ENCODE results near the gene SORBS1. TPM values are rescaled to one million over a fixed set of nuclear protein-coding genes. Genes with fewer than 3 reads are reported as not detected.
A peak's percentile ranks its signal among the peaks of the same experiment; 100 is the strongest.

SORBS1 gene
- polyA plus RNA-seq, 6 donors from 2014 or later: 0.13 to 0.94 TPM; not detected in 4

DNA sequence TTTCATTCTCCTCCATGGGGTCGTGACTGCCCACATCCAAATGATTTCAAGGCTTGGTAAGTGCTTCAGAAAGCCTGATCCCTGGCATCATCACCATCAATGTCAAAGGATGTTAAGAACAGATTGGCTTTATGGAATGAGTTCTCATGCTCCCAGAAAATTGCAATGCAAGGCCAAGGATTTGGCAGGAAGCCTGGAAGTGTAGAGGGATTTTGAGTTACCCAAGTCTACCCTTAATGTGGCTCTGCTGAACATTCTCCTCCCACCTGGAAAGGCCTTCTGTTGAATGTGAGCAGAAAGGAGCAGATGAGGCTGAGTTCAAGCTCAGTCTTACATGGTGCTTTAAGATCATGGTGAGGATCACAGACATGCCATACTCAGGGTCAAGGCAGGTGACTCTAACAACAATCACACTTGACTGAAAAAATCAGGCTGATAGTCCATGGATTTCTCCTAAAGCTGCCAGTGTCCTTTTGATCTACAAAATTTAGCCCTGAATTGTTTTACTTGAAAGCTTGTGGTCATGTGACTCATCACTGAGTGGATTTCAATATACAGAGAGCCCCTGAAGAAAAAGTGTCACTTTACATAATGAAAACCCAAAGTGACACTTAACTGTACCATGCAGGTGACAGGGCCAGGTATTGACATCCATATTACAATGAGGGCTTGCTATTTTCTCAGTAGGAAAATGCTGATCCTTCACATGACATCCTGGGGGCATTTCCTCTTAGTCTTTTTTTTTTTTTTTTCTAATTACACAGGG lies 159.3 kb downstream of the SORBS1 start:
- no peak overlapping the region for H3K4me3 Mint-ChIP-seq

GRCh38 chr10:95400787-95401186 lies 160.4 kb downstream of the SORBS1 start:
- H3K27me3 Mint-ChIP-seq: peaks cover 0 to 15% (median 2%) of the 10 kb centered on the region in 3 donors
- DNase-seq (no peak), ATAC-seq (ENCODE audit: low read depth in 2 of 2) (no peak)
- H3K4me1 Mint-ChIP-seq: no peaks in the 10 kb centered on the region
- no peaks in the 10 kb centered on the region for H3K9me3 Mint-ChIP-seq
- no peak overlapping the region for H3K27ac Mint-ChIP-seq
- no peak overlapping the region for H3K4me3 Mint-ChIP-seq
- no peaks in the 10 kb centered on the region for H3K36me3 Mint-ChIP-seq

More for the DNA sequence above, 159.3 kb downstream of the SORBS1 start:
- Mint-ChIP-seq H3K4me1 (no peaks in the 10 kb centered on the region), H3K36me3 (no peaks in the 10 kb centered on the region), H3K27me3 (peaks cover 0 to 18% (median 8%) of the 10 kb centered on the region in 3 donors), H3K27ac (peak overlapping the region in 1 of 6 donors; percentile 3), H3K9me3 (no peaks in the 10 kb centered on the region)
- DNase-seq (no peak), ATAC-seq (ENCODE audit: low read depth in 2 of 2) (no peak)

- Mint-ChIP-seq H3K4me1 (no peaks in the 10 kb centered on the region), H3K4me3 (no peak overlapping the region), H3K36me3 (no peaks in the 10 kb centered on the region), H3K27ac (no peak overlapping the region), H3K27me3 (peaks cover 0 to 14% (median 5%) of the 10 kb centered on the region in 3 donors), H3K9me3 (no peaks in the 10 kb centered on the region)
- ATAC-seq (ENCODE audit: low read depth in 2 of 2): no peak
- no peak for DNase-seq
Observed at GRCh38 chr10:95399183-95399582, 162.0 kb downstream of the SORBS1 start.

GRCh38 chr10:95397747-95398146 lies 163.4 kb downstream of the SORBS1 start:
- no peaks in the 10 kb centered on the region for H3K36me3 Mint-ChIP-seq
- no peak overlapping the region for H3K27ac Mint-ChIP-seq
- peaks cover 0 to 18% (median 5%) of the 10 kb centered on the region in 3 donors for H3K27me3 Mint-ChIP-seq
- ATAC-seq (ENCODE audit: low read depth in 2 of 2) (no peak), DNase-seq (no peak)
- no peaks in the 10 kb centered on the region for H3K4me1 Mint-ChIP-seq
- no peak overlapping the region for H3K4me3 Mint-ChIP-seq
- no peaks in the 10 kb centered on the region for H3K9me3 Mint-ChIP-seq

- Mint-ChIP-seq H3K27ac (peak overlapping the region in 1 of 6 donors; percentile 47), H3K9me3 (no peaks in the 10 kb centered on the region), H3K36me3 (no peaks in the 10 kb centered on the region), H3K27me3 (peaks cover 0 to 18% (median 5%) of the 10 kb centered on the region in 3 donors), H3K4me3 (no peak overlapping the region), H3K4me1 (no peaks in the 10 kb centered on the region)
- ATAC-seq (ENCODE audit: low read depth in 2 of 2) (no peak), DNase-seq (no peak)
Observed at GRCh38 chr10:95395947-95396449, 165.2 kb downstream of the SORBS1 start.

- Mint-ChIP-seq H3K27me3 (peaks cover 0 to 11% (median 5%) of the 10 kb centered on the region in 3 donors), H3K4me3 (no peak overlapping the region), H3K9me3 (no peaks in the 10 kb centered on the region), H3K4me1 (no peaks in the 10 kb centered on the region), H3K27ac (no peak overlapping the region), H3K36me3 (no peaks in the 10 kb centered on the region)
- DNase-seq (no peak), ATAC-seq (ENCODE audit: low read depth in 2 of 2) (no peak)
Observed at GRCh38 chr10:95394161-95394880, 166.8 kb downstream of the SORBS1 start.

DNA sequence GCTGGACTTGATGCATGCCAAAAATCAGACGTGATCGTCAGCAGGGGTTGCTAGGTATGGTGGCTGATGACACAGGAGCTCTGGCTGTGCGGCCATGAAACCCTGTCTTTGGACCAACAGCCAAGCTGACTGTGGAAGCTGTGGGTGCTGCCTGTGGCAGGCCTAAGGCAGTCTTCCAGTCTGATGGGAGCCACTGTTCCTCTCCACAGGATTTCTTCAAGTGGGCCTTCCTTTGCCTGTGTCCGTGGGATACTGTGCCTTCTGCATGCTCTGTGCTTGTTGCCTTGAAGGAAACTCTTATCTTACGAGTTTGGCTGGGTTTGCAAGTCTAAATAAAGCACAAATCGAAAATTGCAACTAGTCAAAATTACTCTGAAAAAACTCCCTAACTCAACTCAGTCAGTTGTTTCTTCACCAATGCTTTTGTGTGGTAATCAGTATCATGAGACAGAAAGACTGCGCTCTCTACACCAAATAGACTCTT lies 168.4 kb downstream of the SORBS1 start:
- Mint-ChIP-seq H3K36me3 (no peaks in the 10 kb centered on the region), H3K4me1 (peaks cover 0 to 6% (median 5%) of the 10 kb centered on the region in 3 donors), H3K4me3 (no peak overlapping the region), H3K27me3 (peaks cover 0 to 11% (median 5%) of the 10 kb centered on the region in 3 donors), H3K27ac (no peak overlapping the region), H3K9me3 (no peaks in the 10 kb centered on the region)
- DNase-seq (no peak), ATAC-seq (ENCODE audit: low read depth in 2 of 2) (no peak)

- DNase-seq (no peak), ATAC-seq (ENCODE audit: low read depth in 2 of 2) (no peak)
- Mint-ChIP-seq H3K4me3 (no peak overlapping the region), H3K27ac (no peak overlapping the region), H3K27me3 (peaks cover 0 to 11% (median 5%) of the 10 kb centered on the region in 3 donors), H3K9me3 (no peaks in the 10 kb centered on the region), H3K36me3 (no peaks in the 10 kb centered on the region), H3K4me1 (peaks cover 0 to 11% (median 10%) of the 10 kb centered on the region in 3 donors)
Observed at GRCh38 chr10:95392217-95392584, 169.0 kb downstream of the SORBS1 start.

- Mint-ChIP-seq H3K36me3 (no peaks in the 10 kb centered on the region), H3K27ac (no peak overlapping the region), H3K4me3 (no peak overlapping the region), H3K27me3 (peaks cover 0 to 11% (median 5%) of the 10 kb centered on the region in 3 donors), H3K9me3 (no peaks in the 10 kb centered on the region), H3K4me1 (peaks cover 0 to 13% (median 10%) of the 10 kb centered on the region in 3 donors)
- ATAC-seq (ENCODE audit: low read depth in 2 of 2) (no peak), DNase-seq (no peak)
Observed at GRCh38 chr10:95391581-95392216, 169.5 kb downstream of the SORBS1 start.

DNA sequence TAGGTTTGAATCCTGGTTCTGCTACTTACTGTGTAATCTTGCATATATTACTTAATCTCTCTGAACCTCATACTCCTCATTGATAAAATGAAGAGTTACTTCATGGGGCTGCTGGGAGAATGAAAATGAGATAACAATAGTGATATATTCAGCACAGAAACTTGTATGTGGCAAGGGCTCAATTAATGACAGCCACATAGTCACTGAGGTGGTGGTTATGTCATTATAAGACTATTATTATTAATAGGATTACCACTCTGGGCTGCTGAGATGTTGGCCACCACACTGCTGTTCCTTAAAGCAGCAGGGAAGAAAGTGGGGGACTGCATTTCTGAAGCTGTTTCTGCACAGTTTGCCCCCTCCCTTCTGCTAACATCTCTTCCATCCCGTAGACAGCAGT lies 170.0 kb downstream of the SORBS1 start:
- no peak overlapping the region for H3K4me3 Mint-ChIP-seq
- H3K9me3 Mint-ChIP-seq: peaks cover 0 to 2% (median 0%) of the 10 kb centered on the region in 7 donors
- no peaks in the 10 kb centered on the region for H3K36me3 Mint-ChIP-seq
- DNase-seq (no peak), ATAC-seq (ENCODE audit: low read depth in 2 of 2) (no peak)
- H3K4me1 Mint-ChIP-seq: peaks cover 3 to 14% (median 13%) of the 10 kb centered on the region in 3 donors
- no peak overlapping the region for H3K27ac Mint-ChIP-seq
- H3K27me3 Mint-ChIP-seq: peaks cover 0 to 11% (median 5%) of the 10 kb centered on the region in 3 donors

DNA sequence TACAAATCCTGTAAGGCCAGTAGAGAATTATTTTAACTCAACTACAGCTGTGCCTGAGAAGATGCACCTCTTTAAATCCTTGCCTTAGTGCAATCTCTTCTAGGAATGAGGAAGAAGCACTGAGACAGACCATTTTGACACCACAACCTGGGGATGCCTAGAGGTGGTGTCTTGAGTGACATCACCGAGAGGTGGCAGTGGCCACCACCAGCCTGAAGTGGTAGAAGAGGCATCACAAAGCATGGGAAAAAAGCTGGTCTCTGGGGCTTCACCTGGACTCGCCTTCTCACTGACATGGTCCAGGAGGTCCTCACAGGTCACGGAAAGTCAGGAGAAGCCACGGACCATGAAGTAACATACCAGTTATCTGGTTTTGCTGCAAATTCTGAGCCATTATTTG lies 171.2 kb downstream of the SORBS1 start:
- peaks cover 3 to 14% (median 13%) of the 10 kb centered on the region in 3 donors for H3K4me1 Mint-ChIP-seq
- peaks cover 0 to 2% (median 0%) of the 10 kb centered on the region in 7 donors for H3K9me3 Mint-ChIP-seq
- H3K36me3 Mint-ChIP-seq: no peaks in the 10 kb centered on the region
- no peak for DNase-seq
- peaks cover 0 to 10% (median 3%) of the 10 kb centered on the region in 3 donors for H3K27me3 Mint-ChIP-seq
- no peak for ATAC-seq (ENCODE audit: low read depth in 2 of 2)
- H3K4me3 Mint-ChIP-seq: no peak overlapping the region
- H3K27ac Mint-ChIP-seq: no peak overlapping the region

GRCh38 chr10:95389176-95389575 lies 172.0 kb downstream of the SORBS1 start:
- no peak overlapping the region for H3K4me3 Mint-ChIP-seq
- peaks cover 0 to 4% (median 1%) of the 10 kb centered on the region in 3 donors for H3K27me3 Mint-ChIP-seq
- no peak overlapping the region for H3K27ac Mint-ChIP-seq
- ATAC-seq (ENCODE audit: low read depth in 2 of 2) (no peak), DNase-seq (no peak)
- peaks cover 0 to 2% (median 0%) of the 10 kb centered on the region in 7 donors for H3K9me3 Mint-ChIP-seq
- no peaks in the 10 kb centered on the region for H3K36me3 Mint-ChIP-seq
- H3K4me1 Mint-ChIP-seq: peaks cover 3 to 14% (median 13%) of the 10 kb centered on the region in 3 donors

DNA sequence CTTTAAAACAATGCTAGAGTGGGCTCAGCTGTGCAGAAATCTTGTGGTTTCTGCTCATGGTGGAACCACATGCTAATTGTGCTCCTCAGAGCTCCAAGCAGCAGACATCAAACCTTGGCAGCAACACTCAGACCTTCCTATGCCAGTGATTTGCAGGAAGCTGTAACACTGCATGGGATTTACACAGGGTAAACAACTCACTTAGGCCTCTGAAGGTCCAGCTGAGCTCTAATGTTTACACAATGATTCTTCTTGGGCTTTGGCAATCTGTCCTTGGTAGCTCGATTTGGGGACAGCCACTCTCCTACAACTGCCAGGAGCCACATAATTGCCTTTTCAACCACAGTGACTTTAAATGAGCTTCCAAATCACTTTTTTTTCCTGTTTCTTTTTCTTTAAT lies 172.6 kb downstream of the SORBS1 start:
- peaks cover 0 to 3% (median 0%) of the 10 kb centered on the region in 3 donors for H3K27me3 Mint-ChIP-seq
- no peak for DNase-seq
- peaks cover 0 to 2% (median 0%) of the 10 kb centered on the region in 7 donors for H3K9me3 Mint-ChIP-seq
- no peak overlapping the region for H3K27ac Mint-ChIP-seq
- no peaks in the 10 kb centered on the region for H3K36me3 Mint-ChIP-seq
- ATAC-seq (ENCODE audit: low read depth in 2 of 2): no peak
- no peak overlapping the region for H3K4me3 Mint-ChIP-seq
- peaks cover 3 to 14% (median 13%) of the 10 kb centered on the region in 3 donors for H3K4me1 Mint-ChIP-seq

Measured in naive B cell (primary cell).